ENCODE data around the gene PTH2R.
A peak's percentile ranks its signal among the peaks of the same experiment; 100 is the strongest.
"Not testable (repeated sequence)": the region's sequence is repeated elsewhere in the genome, so short reads cannot be mapped to it uniquely, and the experiment has no call there.

Gene PTH2R

DNA sequence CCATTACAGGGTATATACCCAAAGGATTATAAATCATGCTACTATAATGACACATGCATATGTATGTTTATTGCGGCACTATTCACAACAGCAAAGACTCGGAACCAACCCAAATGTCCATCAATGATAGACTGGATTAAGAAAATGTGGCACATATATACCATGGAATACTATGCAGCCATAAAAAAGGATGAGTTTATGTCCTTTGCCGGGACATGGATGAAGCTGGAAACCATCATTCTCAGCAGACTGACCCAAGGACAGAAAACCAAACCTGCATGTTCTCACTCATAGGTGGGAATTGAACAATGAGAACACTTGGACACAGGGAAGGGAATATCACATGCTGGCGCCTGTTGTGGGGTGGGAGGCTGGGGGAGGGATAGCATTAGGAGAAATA is 9.8 kb upstream of the PTH2R start:
- not testable (repeated sequence) for DNase-seq

- no peak for DNase-seq
Measured at GRCh38 chr2:208399201-208399600, 7.4 kb upstream of the PTH2R start.

- peak in 1 of 2 experiments; percentile 55 for DNase-seq
Measured at GRCh38 chr2:208407667-208408066, 1.1 kb downstream of the PTH2R start.

- DNase-seq: no peak
Measured at GRCh38 chr2:208413931-208414330, 7.3 kb downstream of the PTH2R start.

GRCh38 chr2:208415255-208415654 is 8.7 kb downstream of the PTH2R start:
- DNase-seq: no peak

DNA sequence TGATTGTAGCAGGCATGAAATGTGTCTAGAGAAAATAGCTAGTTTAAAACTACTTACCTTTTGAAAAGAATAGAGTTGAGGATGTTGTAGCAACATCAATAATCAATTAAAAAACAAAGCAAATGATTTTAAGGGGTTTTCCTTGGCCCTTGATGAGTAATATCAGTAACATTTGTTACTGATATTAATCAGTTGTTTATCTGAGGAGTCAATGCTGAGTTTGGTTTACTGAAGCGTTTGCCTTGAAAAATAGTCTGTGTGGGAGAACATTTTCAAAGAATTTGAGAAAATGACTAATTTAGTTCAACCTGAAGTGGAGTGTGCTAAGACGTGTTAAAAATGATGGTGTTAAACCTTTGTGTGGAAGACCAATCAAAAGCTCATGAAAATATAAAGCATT is 9.3 kb downstream of the PTH2R start:
- DNase-seq: no peak

DNA sequence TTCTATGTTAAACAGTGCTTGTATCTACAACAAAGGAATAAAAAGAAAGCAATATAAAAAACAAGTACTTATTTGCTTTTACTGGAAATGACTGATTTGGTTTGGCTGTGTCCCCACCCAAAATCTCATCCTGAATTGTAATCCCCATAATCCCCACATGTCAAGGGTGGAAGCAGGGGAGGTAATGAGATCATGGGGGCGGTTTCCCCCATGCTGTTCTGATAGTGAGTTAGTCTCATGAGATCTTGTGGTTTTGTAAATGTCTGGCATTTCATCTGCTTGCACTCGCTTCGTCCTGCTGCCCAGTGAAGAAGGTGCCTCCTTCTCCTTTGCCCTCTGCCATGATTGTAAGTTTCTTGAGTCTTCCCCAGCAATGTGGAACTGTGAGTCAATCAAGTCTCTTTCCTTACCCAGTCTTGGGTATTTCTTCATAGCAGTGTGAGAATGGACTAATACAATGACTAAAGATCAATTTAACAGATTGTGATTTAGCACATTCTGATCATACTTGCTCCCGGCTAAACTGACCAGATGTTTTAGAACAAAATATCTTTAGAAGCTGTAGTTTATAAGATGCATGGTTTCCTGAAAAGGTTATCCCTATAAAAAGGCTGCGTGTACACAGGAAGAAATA is 19.9 kb downstream of the PTH2R start:
- no peak for DNase-seq

DNA sequence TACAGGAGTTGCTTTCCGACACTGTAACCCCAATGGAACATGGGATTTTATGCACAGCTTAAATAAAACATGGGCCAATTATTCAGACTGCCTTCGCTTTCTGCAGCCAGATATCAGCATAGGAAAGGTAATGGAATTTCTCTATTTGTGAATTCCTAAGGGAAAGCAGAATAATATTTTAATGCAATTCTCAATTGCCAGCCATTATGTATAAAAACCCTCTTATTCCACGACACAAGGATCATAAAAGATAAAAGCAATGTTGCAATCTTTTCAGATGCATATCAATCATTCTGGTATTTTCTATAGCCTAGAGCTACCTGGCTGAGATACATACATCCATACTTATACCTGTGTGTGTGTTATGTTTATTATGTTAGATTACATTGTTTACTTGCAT is 31.2 kb downstream of the PTH2R start:
- DNase-seq: no peak

GRCh38 chr2:208440716-208441115 is 34.1 kb downstream of the PTH2R start:
- no peak for DNase-seq

GRCh38 chr2:208441951-208442350 is 35.4 kb downstream of the PTH2R start:
- DNase-seq: no peak

DNA sequence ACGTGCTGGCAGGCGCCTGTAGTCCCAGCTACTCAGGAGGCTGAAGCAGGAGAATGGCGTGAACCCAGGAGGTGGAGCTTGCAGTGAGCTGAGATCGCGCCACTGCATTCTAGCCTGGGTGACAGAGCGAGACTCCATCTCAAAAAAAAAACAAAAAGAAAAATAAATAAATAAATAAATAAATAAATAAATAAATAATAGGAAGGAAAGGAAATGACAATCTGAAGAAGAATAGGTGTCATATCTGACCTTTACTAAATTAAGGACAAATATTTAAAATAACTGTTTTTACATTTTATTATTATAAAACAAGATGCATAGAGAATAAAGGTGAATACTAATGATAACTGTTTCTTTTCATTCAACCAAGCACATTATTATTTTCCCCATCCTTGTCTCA is 40.9 kb downstream of the PTH2R start:
- DNase-seq: not testable (repeated sequence)

DNA sequence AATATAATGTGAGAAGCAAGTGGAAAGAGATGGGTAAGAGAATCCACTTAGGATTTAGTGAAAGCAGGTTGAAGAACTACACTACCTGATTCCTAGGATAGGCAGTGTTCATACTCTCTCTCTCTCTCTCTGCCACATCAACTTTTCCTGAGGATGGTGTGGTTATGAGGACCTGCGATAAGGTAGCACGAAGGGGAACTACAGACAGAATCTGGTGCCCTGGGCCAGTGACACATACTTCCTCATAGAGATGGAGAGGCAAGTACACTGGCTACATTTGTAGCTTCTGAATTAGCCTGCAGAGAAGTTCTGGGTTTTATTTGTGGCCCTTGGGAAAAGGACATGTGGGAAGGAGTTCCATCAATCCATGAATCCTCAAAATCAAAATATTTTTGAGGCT is 44.5 kb downstream of the PTH2R start:
- no peak for DNase-seq

DNA sequence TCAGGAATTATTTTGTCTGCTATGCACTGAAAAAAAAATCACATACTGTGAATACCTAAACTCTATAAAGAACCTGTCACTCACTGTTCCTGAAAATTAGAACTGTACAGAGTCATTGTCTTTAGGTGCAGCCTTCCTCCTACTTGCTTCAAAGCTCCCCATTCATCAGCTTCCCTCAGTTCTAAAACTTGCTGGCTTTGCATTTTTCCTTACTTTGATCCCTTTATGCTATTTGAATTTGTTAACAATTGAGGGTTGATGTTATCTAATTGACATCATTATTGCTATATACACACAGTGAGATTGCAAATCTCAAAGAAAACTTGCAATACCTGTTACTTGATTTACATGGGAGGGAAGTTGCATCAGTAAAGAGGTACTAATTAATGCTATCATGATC is 48.3 kb downstream of the PTH2R start:
- no peak for DNase-seq

DNA sequence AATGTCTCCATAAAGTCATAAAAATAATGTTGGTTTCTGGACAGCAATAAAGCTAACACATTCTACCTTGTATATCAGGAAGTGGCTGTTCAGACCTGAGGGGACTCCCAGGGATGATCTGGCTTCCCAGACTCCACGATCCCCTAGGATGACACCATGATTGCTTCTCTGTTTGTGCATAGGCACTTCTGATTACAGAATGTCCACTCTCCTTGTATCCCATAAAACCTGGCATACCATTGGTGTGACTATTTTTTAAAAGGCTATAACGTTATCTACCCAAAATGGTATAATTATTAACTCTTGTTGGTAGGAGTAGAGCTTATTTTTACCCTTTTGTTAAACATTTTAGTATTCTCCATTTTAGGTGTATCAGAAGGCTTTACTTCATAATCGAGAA is 57.1 kb downstream of the PTH2R start:
- DNase-seq: no peak

GRCh38 chr2:208464205-208464604 is 57.6 kb downstream of the PTH2R start:
- DNase-seq: no peak

DNA sequence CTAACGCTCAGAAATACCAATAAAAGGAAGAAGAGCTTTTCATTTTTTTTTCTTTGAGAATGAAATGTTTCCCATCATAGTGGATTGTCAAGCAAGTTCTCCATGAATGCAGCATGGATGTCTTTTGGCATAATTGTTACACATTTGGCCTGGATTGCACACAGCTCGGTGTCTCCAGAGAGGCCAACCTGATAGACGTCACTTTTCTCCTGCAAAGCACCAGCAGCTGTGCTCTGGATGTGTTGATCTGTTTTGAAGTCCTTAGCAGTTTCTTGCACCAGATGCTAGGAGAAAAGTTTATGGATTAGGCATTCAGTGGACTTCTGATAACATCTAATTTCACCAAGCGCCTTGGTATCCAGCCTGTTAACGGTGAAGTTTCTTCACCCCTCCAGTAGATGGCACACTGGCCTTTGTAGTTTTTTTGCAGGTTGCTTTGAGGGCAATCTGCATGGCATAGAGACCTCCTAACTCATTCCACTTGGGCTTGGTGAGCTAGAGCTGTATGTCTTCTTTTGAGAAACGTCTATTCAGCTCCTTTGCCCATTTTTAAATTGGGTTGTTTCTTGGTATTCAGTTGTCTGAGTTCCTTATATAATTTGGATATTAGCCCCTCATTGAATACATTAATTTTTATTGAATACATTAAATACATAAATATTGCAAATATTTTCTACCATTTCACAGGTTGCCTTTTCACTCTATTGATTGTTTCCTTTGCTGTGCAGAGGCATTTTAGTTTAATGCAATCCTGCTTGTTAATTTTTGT is 59.7 kb downstream of the PTH2R start:
- peak; percentile 50 to 78 for DNase-seq

DNA sequence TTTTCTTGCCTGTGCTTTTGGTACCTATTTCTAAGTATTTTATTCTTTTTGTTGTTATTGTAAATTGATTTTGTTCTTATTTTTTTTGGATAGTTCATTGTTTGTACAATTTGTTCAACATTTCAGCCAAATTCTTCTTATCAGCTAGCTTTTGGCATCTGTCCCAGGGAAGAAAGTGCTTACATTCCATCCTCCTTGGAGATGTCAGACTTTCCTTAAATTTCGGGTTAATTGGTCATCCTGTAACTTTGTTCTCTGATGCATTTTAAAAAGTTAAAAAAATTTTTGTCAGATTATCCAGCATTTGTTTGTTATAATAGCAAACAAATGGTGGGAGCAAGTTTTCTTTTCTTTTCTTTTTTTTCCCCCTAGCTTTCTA is 60.3 kb downstream of the PTH2R start:
- no peak for DNase-seq

DNA sequence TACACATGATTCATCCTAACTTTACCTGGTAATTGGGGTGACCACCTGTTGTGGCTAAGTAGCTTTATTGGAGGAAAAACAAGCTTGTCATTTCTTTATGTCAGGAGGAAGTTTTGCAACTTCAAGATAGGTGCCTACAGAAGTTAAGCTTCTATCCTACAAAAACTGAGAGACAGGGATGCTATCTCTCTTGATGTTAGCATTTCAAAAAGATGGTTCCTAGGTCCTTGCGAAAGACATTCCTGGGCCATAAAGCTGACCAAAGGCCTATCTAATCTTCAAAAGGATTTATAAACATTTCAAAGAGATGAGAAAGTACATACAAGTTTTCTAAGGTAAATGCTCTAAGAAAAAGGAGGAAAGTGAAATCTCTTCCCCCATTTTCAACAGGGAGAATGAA is 61.0 kb downstream of the PTH2R start:
- DNase-seq: no peak

DNA sequence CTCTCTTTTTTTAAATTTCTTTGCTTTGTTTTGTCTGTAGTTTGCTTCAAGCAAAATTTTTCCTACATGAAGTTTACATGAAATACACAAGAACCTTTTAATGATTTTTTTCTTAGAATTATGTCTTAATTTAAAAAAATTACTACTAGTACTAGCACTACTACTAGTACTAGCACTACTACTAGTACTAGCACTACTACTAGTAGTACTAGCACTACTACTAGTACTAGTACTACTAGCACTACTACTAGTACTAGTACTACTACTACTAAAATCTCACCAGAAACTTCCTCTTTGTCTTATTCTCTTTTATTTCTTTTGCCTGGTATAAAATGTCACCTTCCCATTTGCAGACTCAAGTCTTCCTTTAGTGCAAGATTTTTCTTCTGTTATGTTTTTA is 71.1 kb downstream of the PTH2R start:
- no peak for DNase-seq

GRCh38 chr2:208479342-208479741 is 72.8 kb downstream of the PTH2R start:
- no peak for DNase-seq

DNA sequence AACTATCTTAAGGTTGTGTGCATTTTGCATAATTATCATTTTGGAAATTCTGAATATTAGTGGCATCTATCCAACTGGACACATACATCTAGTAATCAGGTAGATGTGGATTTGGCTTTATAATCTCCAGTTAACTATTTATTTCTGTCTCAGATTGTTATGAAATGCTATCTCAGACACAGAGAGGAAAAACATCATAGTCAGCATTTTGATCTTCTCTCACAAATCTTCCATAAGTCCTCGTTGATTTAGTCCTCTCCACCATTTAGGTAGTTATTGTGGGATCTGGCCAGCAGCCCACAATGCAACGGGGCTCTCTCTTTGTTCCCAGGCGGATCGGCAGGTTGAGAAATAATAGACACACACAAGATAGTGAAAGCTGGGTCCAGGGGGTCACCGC is 75.4 kb downstream of the PTH2R start:
- DNase-seq: not testable (repeated sequence)

DNA sequence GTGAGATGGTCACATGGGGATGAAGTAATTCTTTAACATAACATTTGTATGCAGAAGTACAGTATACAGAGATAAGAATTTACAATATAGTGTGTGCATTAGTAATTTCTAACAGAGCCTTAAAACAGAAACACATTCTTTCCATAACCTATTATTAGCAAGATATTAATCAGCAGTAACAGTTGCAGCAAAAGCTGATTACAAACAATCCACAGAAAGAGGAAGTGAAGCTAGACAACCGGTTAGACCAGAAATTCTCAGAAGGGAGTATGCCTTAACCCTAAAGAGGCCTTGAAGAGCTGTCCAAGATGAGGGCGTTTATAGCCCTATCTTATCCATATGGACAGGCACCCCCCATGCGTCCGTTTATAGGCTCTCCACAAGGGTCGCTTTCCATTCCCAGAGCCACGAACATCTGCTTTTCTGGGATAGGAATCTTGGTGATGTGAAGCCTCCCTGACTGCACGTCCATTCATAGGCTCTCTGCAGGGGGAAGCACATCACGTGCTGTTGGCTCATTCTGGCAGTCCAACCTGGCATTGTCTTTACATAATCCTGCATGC is 75.9 kb downstream of the PTH2R start:
- not testable (repeated sequence) for DNase-seq

DNA sequence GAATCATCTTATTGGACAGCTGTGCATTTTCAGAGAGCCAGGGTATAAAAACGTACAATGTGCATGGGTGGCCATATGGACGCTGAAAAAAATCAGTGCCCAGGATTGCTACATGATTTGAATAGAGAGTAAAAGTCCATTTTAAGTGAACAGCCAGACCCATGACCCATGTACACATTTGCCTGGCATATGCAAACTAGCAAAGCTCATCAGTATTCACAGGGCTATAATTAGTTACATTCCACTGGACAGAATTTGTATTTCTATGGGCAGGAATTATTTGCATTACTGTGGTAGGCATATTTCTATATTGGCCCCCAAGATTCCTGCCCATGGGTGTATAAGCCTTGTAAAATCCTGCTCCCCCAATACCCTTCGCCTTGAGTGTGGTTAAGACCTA is 78.8 kb downstream of the PTH2R start:
- peak in 1 of 2 experiments; percentile 37 for DNase-seq

Measured in NCI-H524 (cell line).